ENCODE data around the gene CYTH1.
"Not testable (repeated sequence)": the region's sequence is repeated elsewhere in the genome, so short reads cannot be mapped to it uniquely, and the experiment has no call there.

CYTH1 gene

DNA sequence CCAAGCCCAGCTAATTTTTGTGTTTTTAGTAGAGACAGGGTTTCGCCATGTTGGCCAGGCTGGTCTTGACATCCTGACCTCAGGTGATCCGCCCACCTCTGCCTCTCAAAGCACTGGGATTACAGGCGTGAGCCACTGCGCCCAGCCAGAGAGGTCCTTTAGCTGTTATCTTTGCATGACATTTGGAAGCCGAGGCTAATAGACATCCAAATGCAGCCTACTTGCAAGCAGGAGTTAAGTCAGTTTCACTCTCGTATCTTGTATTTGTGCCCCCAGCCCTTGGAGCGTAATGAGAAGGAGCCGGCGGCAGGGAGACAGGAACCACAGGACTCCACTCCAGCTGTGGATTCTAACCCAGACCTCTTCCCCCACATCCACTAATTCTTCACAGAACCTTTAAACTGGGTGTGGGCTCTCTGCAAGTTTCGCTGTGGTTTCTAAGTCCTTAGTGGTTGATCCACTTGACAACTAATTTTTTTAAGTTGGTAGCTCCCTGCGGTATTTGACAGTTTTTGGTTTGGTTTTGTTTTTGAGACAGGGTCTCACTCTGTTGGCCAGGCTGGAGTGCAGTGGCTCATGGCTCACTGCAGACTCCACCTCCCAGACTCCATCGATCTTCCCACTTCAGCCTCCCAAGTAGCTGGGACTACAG lies 3.1 kb upstream of the CYTH1 start:
- DNase-seq: no peak

DNA sequence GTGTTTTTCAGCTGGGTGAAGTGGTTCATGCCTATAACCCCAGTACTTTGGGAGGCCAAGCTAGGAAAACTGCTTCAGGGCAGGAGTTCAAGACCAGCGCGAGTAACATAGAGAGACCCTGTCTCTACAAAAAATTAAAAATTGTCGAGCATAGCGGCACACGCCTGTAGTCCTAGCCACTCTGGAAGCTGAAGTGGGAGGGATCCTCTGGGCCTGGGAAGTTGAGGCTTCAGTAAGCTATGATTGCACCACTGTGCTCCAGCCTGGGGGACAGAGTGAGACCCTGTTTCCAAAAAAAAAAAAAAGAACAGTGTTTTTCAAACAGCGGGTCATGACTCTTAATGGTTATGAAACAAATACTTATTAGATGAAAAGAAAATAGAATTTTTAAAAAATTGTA lies 2.3 kb upstream of the CYTH1 start:
- DNase-seq: no peak

DNA sequence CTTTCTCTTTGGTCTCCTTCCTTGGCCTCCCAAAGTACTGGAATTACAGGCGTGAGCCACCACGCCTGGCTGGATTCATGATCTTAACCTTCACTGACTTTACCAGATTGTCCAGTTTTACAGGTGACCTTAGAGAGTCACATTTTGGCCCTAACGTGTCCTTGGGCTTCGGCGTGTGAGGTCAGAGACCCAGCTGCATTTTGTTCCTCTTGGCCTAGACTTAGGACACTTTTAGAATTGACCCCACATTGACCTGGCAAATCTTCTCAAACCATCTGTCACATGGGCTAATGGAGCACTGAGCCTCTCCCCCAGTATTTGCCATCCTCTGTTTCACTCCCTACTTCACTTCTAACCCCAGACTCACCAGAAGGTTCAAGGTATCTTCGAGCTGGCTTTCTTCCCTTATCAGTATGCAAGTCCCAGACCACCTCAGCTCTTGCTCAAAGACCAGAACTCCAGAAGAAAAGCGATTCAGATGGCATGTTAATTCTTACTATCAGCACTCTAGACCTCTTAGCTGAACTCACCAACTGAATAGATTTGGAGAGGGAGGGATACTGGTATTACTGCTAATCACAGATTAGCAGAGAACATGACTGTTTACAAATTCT lies 1.7 kb upstream of the CYTH1 start:
- DNase-seq: no peak

DNA sequence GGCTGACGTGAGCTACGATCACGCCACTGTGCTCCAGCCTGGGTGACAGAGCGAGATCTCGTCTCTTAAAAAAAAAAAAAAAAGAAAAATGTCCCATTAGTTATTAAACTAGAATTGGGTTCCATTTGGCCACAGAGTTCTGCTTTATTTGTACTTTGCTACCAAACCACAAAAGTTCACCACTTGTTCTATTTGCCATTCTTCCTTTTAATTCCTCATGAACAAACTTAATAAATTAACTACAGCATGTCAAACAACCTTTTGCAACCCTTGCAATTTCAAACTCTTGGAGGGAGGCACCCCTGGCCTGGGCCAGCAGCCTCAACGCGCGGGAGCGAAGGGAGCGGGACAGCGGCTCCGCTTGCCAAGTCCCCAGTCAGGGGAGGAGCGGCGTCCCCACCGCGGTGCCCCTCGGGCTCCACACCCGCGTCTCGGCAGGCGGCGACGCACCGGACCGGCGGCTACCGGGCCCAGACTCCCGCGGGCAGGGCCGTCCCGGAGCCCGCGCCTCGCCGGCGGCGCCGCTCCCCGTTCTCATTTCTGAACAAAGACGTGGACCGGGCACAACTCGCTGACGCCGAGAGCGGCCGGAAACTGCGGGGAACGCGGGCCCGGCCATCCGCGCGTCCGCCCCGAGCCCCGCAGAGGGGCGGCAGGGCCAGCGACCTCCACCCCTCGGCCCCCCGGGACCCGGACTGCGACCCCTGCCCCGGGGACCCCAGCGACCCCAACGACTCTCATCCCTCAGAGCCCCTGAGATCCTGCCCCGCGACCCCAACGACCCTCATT lies 775 bp downstream of the CYTH1 start:
- peak; percentile 58 for DNase-seq

DNA sequence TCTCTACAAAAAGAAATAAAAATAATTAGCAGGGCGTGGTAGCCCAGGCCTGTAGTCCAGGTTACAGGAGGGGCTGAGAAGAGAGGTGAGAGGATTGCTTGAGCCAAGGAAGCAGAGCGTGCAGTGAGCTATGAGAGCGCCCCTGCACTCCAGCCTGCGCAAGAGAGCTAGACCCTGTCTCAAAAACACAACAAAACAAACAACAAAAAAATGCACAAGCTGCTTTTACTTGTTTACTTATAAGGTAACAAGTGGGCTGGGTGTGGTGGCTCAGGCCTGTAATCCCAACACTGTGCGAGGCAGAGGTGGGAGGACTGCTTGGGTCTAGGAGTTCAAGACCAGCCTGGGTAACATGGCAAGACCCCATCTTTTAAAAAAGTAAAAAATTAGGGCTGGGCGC lies 1.7 kb downstream of the CYTH1 start:
- DNase-seq: no peak

DNA sequence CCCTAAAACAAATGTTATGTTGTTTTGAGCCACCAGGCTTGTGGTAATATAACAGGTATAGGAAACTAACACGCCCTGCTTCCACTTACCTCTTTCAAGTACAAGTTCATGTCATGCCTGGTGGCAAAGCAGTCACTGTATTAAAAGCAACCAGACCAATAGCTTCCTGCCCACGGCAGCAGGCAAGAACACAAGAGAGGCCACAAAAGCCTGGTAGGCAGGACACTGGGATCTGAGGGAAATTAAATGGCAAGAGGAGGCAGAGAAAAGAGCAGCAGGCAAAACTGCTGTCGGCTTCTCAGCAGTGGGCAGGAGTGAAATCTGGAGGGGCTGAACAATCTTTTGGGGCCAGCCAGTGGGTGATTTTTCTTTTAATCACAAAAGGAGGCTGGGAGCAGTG lies 2.2 kb downstream of the CYTH1 start:
- peak; percentile 85 for DNase-seq

DNA sequence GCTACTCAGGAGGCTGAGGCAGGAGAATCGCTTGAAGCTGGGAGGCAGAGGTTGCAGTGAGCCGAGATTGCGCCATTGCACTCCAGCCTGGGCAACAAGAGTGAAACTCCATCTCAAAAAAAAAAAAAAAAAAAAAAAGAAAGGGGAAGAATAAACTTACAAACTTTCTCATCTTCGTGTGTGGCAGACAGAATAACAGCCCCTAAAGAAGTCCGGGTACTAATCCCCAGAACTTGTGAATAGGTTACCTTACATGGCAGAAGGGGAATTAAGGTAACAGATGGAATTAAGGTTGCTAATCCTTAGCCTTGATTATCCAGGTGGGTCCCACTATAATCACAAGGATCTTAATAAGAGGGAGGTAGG lies 2.8 kb downstream of the CYTH1 start:
- not testable (repeated sequence) for DNase-seq

DNA sequence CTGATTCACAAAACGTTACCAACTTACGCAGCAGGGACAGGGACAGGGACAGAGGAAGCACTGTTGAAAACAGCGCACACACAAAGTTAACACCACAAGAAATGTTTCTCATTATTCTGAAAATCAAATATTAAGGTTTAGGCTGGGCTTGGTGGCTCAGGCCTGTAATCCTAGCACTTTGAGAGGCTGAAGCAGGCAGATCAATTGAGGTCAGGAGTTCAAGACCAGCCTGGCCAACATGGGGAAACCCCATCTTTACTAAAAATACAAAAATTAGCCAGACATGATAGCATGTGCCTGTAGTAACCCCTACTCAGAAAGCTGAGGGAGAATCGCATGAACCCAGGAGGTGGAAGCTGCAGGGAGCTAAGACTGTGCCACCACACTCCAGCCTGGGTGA lies 4.2 kb downstream of the CYTH1 start:
- peak; percentile 35 for DNase-seq

DNA sequence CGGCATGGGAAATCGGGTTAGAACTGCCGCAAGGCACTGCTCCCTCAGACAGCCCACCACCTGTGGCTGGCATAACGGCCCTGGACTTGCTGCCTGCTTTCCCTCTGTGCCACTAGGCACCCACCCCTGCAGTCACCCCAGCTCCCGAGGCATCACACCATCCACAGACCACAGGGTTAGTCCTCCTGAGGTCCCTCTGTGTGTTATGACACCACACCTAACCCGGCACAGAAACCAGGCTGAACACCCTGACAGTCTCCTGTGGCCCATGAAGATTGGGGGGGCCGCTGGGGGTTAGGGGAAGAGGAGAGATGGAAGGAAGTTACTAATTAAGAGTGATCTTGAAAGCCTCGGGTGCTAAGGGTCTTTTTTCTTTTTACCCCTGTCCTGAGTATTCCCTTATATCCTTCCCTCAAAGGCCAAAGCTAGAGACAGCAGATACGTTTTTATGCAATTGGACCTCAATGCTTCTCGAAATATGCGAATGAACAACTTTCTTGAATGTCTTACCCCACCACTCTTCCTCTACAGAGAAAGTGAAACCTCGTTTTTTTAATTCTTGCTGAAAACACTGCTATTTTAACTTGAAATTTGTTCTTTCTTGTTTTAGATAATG lies 7.0 kb downstream of the CYTH1 start:
- peak; percentile 89 for DNase-seq

DNA sequence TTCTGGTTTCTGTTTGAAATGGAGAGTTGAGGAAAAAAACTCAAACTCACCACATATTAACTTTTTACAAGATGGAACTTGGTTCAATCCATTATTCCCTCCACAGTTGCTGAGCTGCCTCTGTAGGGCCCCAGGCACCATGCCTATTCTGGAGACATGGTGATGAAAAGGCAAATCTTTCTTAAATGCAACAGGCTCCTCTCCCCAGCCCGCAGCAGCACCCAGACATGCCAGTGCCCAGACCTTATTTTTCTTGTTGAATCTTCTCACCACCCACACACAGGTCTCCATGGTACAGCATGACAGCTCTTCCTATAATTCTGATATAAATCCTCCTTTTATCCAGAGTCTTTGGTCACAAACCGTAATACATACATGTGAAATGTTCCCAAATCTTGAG lies 7.6 kb downstream of the CYTH1 start:
- peak; percentile 48 for DNase-seq

DNA sequence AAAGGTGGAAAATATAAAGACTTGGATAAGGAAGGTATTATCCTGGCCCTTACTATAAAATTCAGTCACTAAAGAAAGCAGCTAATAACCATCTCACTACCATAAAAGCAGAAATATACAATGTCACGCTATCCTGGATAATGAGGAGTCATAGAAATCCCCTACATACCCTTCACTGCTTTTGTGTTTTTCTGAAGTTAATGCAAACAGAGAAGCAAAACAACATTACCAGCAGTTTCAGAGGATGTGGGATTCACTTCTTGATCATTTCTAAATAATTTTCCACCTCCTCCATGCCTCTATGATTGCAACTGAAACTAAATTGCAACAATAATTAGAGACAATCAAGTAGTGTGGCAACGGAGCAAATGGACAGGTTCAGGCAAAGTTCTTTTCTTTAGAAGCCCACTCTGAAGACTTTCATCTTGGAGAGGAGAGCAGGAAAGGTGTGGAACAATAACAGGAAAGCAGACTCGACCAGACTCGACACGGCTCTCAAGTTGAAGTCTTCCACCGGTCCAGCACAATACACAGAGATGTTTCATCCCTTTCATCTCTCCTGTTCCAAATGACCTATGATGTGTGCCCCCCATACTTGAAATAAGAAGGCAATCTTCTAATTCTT lies 10.2 kb downstream of the CYTH1 start:
- peak; percentile 82 for DNase-seq

DNA sequence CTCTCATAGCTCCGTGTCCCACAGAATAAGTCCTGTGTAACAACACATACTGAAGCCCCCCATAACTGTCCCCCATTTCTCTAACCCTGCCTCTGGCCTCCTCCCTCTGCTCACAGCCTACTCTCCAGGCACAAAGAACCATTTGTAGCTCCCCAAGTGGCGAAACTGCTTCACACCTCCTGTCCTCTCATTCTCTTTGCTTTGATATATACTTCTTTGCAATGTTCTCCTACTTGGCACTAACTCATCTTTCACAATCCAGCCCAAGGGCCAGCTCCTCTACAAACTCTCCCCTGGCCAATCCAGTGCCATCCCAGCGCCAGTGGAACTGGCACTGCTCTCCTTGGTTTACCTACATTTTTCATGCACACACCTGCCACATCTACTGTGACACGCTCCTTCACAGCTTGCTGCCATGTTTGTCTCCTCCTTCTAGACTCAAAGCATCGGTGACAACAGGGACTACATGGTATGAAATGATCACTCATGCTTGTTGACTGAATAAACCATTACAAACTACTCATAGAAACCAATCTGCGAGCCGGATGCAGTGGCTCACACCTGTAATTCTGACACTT lies 12.8 kb downstream of the CYTH1 start:
- peak; percentile 46 for DNase-seq

DNA sequence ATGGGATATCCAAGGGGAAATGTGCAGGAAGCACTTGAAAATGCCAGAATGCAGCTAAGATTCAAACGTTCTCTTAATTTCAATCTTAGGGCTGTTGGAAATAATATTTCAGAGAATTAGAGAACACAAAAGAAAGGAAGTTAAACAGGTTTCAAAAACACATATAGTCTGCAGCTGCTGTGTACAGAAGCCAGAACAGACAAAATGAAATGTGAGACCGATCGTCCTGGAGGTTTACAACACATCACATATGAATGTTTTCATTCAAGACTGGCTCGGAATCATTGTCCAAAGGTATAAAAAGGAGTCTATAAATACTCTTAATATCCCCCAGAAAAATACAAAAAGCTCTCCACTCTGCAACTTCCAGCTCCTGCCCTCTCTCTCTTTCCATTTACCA lies 14.3 kb downstream of the CYTH1 start:
- no peak for DNase-seq

DNA sequence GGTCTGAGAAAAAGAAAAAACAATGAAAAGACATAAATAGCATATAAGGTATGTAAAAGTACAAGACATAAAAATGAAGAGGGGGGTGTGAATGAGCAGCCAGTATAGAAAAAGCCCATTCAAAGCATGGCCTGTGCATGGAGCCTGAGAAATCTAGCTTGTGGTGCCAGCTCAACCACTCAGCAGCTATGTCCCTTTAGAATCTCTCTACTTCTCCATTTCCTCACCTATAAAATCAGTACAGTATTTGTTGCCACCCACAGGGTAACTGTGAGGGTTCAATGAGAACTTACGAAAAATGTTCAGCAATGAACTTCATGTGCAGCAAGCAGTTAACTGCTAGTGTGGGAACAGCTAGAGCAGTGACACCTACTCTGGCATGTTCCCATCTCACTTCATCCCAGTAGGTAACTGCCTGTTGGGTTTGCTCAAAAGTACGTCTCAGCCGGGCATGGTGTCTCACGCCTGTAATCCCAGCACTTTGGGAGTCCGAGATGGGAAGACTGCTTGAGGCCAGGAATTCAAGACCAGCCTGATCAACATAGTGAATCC lies 15.3 kb downstream of the CYTH1 start:
- DNase-seq: no peak

DNA sequence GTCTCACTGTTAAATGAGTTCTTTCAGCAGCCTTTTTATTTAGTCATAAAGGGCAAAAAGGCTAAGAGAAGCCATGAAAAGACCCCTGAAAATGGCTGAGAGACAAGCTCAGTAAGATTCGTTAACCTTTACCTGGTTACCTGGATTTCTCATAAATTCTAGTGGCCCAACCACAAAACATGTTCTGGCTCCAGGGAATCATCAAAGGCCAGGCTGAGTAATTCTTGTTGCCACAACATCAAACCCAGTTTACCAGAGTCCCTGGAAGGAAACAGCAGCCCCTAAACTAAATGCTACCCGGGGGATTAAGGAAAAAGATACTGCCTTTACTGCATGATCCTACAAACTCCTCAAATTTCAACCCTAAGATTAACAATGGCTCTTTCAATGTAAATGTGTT lies 15.8 kb downstream of the CYTH1 start:
- DNase-seq: no peak

DNA sequence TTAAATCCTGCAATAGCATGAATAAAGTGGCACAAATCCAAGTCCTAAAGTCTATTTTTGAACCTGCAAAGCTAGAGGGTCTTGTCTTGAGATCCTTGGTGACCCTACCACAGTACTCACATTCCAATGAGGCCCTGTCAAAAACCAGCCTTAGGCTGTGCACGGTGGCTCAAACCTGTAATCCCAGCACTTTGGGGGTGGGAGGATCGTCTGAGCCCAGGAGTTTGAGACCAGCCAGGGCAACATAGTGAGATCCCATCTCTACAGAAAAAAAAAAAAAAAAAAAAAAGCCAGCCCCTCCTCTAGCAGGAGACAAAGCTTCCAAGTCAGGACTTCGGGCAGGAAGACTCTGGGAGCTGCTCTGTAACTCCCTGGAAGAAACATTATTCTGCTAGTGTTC lies 16.3 kb downstream of the CYTH1 start:
- no peak for DNase-seq

DNA sequence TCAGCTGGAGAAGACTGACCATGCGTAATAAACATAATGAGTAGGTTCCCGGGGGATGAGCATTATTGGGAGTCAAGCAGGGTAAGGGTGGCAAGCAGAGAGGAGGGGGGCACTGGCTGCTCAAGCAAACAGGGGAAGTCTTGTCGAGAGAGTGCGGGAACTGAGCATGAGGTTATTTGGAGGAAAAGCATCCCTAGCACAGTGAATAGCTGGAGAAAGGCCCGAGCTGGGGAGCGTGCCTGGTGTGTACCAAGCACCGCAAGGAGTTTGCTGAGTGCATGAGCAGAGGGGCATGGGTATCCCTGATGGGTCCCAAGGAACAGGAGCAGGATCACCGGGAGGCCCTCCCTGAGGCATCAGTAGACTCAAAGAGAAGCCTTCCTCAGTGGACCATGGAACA lies 17.2 kb downstream of the CYTH1 start:
- DNase-seq: no peak

DNA sequence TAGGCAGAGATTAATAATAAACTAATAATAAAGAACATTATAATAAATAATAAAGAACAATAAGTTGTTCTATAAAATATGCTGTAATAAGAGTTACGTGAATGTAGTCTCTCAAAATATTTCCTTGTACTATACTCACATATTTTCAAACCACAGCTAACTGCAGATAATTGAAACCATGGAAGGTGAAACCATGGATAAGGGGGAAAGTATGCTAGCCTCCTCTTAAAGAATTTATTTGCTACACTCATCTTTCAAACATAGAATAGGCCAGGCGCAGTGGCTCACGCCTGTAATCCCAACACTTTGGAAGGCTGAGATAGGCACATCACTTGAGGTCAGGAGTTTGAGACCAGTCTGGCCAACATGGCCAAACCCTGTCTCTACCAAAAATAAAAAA lies 18.5 kb downstream of the CYTH1 start:
- DNase-seq: no peak

DNA sequence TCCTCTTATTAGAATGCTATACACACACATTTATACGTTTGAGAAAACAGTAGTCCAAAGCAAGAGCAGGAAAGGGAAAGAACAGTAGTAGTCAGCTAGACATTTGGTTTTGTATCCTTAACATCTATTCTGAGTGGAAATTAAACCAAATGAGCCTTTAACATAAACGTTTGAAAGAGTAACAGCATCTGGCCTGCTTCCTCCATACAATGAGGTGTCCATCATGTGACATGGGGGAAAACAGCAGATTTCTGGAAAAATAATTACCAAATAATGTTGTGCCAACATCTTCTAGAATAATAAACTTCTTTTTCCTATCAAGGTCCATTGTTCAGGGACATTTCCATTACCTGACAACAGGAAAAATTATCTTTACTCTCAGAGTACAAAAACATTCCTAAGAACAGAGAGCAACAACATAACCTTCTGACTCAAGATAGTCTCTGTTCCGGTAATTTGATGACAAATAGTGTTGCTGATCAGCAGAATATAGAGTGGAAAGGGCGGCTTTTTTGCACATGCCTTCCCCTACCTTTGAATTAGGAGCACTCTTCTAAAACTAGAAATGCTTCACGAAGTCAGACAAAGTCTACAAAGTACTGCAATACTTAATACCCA lies 20.2 kb downstream of the CYTH1 start:
- peak; percentile 64 for DNase-seq

DNA sequence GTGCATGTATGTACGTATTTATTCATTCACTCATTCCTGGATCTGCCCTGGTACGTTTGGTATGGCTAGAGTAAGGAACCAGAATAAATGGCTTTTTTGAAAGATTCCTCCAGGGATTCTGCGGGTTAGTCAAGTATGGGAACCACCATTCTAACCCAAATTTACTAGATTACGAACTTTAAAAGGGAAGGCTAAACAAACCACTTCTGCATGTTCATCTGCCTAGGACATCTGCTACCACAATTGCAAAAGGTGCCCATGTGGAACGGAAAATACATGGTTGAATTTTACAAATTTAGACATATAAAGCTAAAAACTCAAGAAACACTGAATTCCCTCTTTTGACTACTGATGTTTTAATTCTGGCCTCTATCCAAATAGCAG lies 22.1 kb downstream of the CYTH1 start:
- no peak for DNase-seq

DNA sequence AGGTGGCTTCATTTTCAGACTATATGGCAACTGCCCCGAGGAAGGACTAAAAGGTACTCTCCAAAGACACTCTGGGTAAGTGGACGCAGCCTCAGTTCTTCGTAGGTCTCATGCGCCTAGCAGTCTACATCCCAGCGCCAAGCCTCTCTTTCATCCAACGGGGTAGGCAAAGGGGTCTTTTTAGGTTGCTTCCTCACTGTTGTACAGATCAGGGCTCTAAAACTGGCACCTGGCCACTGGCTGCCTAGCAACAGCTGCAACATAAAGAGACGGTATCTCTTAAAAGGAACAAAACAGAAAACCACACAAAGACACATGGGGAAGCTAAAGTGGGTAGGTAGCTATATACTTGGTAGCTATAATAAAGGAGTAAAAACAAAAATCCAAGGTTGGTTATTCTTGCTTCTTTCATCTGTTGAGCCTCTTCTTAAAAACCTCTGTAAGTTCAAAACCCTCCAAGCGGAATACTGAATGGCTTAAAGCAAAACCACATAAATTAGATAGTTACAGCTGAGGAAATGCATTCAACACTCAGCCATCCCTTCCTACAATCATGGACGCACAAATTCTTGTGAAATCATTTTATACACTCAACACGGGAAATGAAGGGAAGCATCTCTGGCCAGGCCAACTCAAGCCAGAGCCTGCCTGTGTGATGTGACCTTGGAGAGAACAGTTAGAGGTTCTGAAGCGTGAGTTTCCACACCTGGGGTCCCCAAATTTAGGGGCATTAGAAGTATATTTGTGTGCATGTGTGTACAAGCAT lies 22.7 kb downstream of the CYTH1 start:
- DNase-seq: peak; percentile 76
